Keratinocyte (primary cell): ENCODE results near the gene KCNG1. TPM values are rescaled to one million over a fixed set of nuclear protein-coding genes. Genes with fewer than 3 reads are reported as not detected.

Source experiments
- DNase-seq: peaks from one replicate; pipeline ENCODE4 v3.0.0-alpha.2; 2011; ENCODE audit warnings: low read depth, missing footprints, low spot score
- FAIRE-seq: peaks from 2 replicates; lab custom pipeline; 2011; peaks lifted over from hg19 to GRCh38; lab: Jason Lieb, UNC
- H2AFZ ChIP-seq: 2 replicates; pipeline ENCODE4 v1.6.0; 2012; ENCODE audit warnings: low read length, control low read depth, inconsistent platforms; ENCODE audit not compliant: control insufficient read depth
- H3K27ac ChIP-seq: 2 replicates; pipeline ENCODE4 v1.5.1; 2011; ENCODE audit warnings: low read length; ENCODE audit not compliant: control insufficient read depth, insufficient read depth
- H3K27me3 ChIP-seq: 3 replicates; pipeline ENCODE4 v1.6.0; 2011; ENCODE audit warnings: low read length; ENCODE audit not compliant: control insufficient read depth, insufficient read depth; ENCODE audit errors: extremely low read depth
- H3K36me3 ChIP-seq, 2 experiments: 2 replicates in 1 of 2; 3 replicates in 1 of 2; pipeline ENCODE4 v1.5.1; 2011; ENCODE audit warnings: low read length in 2 of 2, mild to moderate bottlenecking in 1 of 2; ENCODE audit not compliant: control insufficient read depth in 2 of 2, insufficient read depth in 2 of 2; ENCODE audit errors: extremely low read depth in 1 of 2
- H3K4me1 ChIP-seq: 3 replicates; pipeline ENCODE4 v1.5.1; 2011; ENCODE audit warnings: low read length; ENCODE audit not compliant: control insufficient read depth, insufficient read depth; ENCODE audit errors: extremely low read depth
- H3K4me2 ChIP-seq: 3 replicates; pipeline ENCODE4 v1.6.0; 2011; ENCODE audit warnings: low read depth, low read length; ENCODE audit not compliant: control insufficient read depth, insufficient read depth; ENCODE audit errors: extremely low read depth
- H3K4me3 ChIP-seq, 3 experiments: fragments of 200-600 bp in 1 of 3; sonication (generic) in 1 of 3; 2 replicates in 2 of 3; 3 replicates in 1 of 3; pipeline ENCODE4 v1.5.1; 2011 to 2016; ENCODE audit warnings: low read length in 3 of 3, mild to moderate bottlenecking in 3 of 3, control low read depth in 2 of 3, inconsistent platforms in 1 of 3, low read depth in 1 of 3, mixed read lengths in 1 of 3, mixed run types in 1 of 3, moderate library complexity in 1 of 3; ENCODE audit not compliant: control insufficient read depth in 2 of 3, insufficient read depth in 2 of 3; ENCODE audit errors: extremely low read depth in 1 of 3
- H3K79me2 ChIP-seq: 2 replicates; pipeline ENCODE4 v1.6.0; 2012; ENCODE audit warnings: low read length; ENCODE audit not compliant: control insufficient read depth, insufficient read depth
- H3K9ac ChIP-seq: 3 replicates; pipeline ENCODE4 v1.6.0; 2011; ENCODE audit warnings: low read length; ENCODE audit not compliant: control insufficient read depth, insufficient read depth; ENCODE audit errors: extremely low read depth
- H3K9me1 ChIP-seq: 3 replicates; pipeline ENCODE4 v1.6.0; 2011; ENCODE audit warnings: low read length; ENCODE audit not compliant: control insufficient read depth, insufficient read depth; ENCODE audit errors: extremely low read depth
- H3K9me3 ChIP-seq: 2 replicates; pipeline ENCODE4 v1.5.1; 2012; ENCODE audit warnings: low read depth, low read length; ENCODE audit not compliant: control insufficient read depth
- H4K20me1 ChIP-seq: 3 replicates; pipeline ENCODE4 v1.6.0; 2011; ENCODE audit warnings: low read length; ENCODE audit not compliant: control insufficient read depth, insufficient read depth; ENCODE audit errors: extremely low read depth
- EZH2 ChIP-seq: IDR thresholded peaks from one replicate; pipeline ENCODE4 v1.6.1; 2012; ENCODE audit warnings: inconsistent platforms, mild to moderate bottlenecking, low read length, moderate library complexity
- dilution Hi-C: fragments of 300-500 bp; cut with MboI; formaldehyde crosslinking; loops from one replicate; pipeline ENCODE4 v1.7.0; 2020; ENCODE audit warnings: low sequenced_read_pairs; ENCODE audit not compliant: extremely low pct_ligation_motif_present
- polyA plus RNA-seq, 5 experiments: library from polyadenylated mRNA; depleted of rRNA in 3 of 5; stranded (reverse) in 3 of 5; stranded (forward) in 1 of 5; unstranded in 1 of 5; fragments of >200 nt; gene quantifications; 1 replicate in 1 of 5; 2 replicates in 3 of 5; 3 replicates in 1 of 5; pipeline versions ENCODE4 v1.2.1 to v1.2.3, GENCODE V29; 2011 to 2012; ENCODE audit warnings: missing spikeins in 2 of 5, low read depth in 1 of 5, low replicate concordance in 1 of 5
- TF ChIP-seq, protein P1 (sequence below), 3 experiments: IDR thresholded peaks in 1 of 3; conservative IDR thresholded peaks in 1 of 3; optimal IDR thresholded peaks in 1 of 3; 2 replicates in 2 of 3; 3 replicates in 1 of 3; pipeline versions ENCODE3 to v1.5.1; 2011; ENCODE audit warnings: low read length in 3 of 3, mild to moderate bottlenecking in 3 of 3, moderate library complexity in 2 of 3, control low read depth in 1 of 3, inconsistent platforms in 1 of 3; ENCODE audit not compliant: insufficient read depth in 2 of 3; ENCODE audit errors: extremely low read depth in 1 of 3

Gene KCNG1
- polyA plus RNA-seq, 1 donor (not counting 4 experiments of a cell fraction or from before 2014, with no cell fraction given), result 2.5 TPM

DNA sequence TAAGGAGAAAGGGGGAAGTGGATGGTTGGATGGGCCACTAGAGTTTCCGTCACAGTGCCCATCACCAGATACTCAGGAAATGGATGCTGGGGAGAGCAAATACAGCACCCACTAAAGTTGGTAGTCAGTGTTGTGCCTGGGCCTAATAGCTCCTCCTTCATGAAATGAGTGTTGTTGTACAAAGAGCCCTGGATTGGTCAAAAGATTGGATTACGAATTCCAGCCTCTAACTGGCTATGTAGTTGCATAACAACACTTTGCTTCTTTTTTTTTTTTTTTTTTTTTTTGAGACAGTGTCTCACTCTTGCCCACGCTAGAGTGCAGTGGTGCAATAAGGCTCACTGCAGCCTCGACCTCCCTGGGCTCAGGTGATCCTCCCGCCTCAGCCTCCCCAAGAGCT, 27.4 kb downstream of the KCNG1 start:
- peaks cover 18% of the 10 kb centered on the region for H3K4me1 ChIP-seq

DNA sequence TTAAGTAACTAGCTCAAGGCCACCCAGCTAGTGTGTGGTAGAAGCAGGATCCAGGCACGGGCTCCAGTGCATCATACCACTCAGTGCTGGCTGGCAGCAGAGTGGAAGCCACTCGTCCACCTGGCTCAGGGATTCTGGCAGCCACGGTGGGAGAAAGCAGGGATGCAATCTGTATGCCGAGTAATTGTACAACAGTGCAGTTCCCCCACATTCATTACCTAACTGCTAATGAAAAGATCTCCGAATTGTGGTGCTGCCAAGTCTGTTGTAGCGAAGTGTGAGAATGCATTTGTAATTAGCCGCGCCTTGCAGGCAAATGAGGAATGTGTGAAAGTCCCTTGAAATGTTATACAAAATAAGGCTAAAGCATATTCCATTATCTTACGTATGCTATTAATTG, 29.0 kb downstream of the KCNG1 start:
- no peaks in the 10 kb centered on the region for H3K9me1 ChIP-seq
- TF ChIP-seq, protein P1, sequence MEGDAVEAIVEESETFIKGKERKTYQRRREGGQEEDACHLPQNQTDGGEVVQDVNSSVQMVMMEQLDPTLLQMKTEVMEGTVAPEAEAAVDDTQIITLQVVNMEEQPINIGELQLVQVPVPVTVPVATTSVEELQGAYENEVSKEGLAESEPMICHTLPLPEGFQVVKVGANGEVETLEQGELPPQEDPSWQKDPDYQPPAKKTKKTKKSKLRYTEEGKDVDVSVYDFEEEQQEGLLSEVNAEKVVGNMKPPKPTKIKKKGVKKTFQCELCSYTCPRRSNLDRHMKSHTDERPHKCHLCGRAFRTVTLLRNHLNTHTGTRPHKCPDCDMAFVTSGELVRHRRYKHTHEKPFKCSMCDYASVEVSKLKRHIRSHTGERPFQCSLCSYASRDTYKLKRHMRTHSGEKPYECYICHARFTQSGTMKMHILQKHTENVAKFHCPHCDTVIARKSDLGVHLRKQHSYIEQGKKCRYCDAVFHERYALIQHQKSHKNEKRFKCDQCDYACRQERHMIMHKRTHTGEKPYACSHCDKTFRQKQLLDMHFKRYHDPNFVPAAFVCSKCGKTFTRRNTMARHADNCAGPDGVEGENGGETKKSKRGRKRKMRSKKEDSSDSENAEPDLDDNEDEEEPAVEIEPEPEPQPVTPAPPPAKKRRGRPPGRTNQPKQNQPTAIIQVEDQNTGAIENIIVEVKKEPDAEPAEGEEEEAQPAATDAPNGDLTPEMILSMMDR (optimal IDR thresholded peaks at IDR 0.05 in 1 of 3, IDR thresholded peaks at IDR 0.05 in 1 of 3, conservative IDR thresholded peaks at IDR 0.05 in 1 of 3; ENCODE audit: extremely low read depth in 1 of 3, insufficient read depth in 2 of 3, low read length in 3 of 3), result no peak
- no peak for TF ChIP-seq EZH2
- FAIRE-seq (no peak), DNase-seq (no peak)
- peaks cover 18% of the 10 kb centered on the region for H3K4me1 ChIP-seq
- no peak overlapping the region for H2AFZ ChIP-seq
- no peaks in the 10 kb centered on the region for H3K36me3 ChIP-seq
- no peak overlapping the region for H3K27ac ChIP-seq
- H3K79me2 ChIP-seq, result no peaks in the 10 kb centered on the region
- no peak overlapping the region for H3K9ac ChIP-seq
- dilution Hi-C loops, result no loop called here
- H3K9me3 ChIP-seq, result no peaks in the 10 kb centered on the region
- H3K4me3 ChIP-seq, result no peak overlapping the region
- H3K4me2 ChIP-seq, result no peak overlapping the region
- no peaks in the 10 kb centered on the region for H4K20me1 ChIP-seq
- H3K27me3 ChIP-seq, result no peaks in the 10 kb centered on the region

More for the DNA sequence above, 27.4 kb downstream of the KCNG1 start:
- Histone ChIP-seq H3K9me1 (no peaks in the 10 kb centered on the region), H3K9ac (no peak overlapping the region), H3K27ac (no peak overlapping the region), H3K4me2 (no peak overlapping the region), H3K36me3 (no peaks in the 10 kb centered on the region), H2AFZ (no peak overlapping the region), H4K20me1 (no peaks in the 10 kb centered on the region), H3K4me3 (no peak overlapping the region), H3K79me2 (no peaks in the 10 kb centered on the region), H3K27me3 (no peaks in the 10 kb centered on the region), H3K9me3 (no peaks in the 10 kb centered on the region)
- dilution Hi-C loops, result no loop called here
- FAIRE-seq, result no peak
- no peak for DNase-seq
- TF ChIP-seq, protein P1 (optimal IDR thresholded peaks at IDR 0.05 in 1 of 3, IDR thresholded peaks at IDR 0.05 in 1 of 3, conservative IDR thresholded peaks at IDR 0.05 in 1 of 3; ENCODE audit: extremely low read depth in 1 of 3, insufficient read depth in 2 of 3, low read length in 3 of 3), result no peak
- TF ChIP-seq EZH2, result no peak
